Activated B cell treated with CpG ODN at 0.5 μM for 24 hours (primary cell): ENCODE data around the gene ADARB2. TPM values are rescaled to one million over a fixed set of nuclear protein-coding genes. Genes with fewer than 3 reads are reported as not detected.
A peak's percentile ranks its signal among the peaks of the same experiment; 100 is the strongest.

Experiments used
- ATAC-seq: fragments of 200-7000 bp; cut with Tn5 transposase; one replicate; pipeline ENCODE4 v1.10.0; 2021; ENCODE audit warnings: low read depth, mild to moderate bottlenecking, moderate library complexity
- CTCF ChIA-PET: fragments of 350-600 bp; sonication (Branson Sonifier 250); formaldehyde crosslinking; loops from one replicate; lab custom pipeline; 2021; ENCODE audit warnings: antibody characterized with exemption; lab: Charles Lee
- POLR2A ChIA-PET: fragments of 350-600 bp; sonication (Branson Sonifier 250); formaldehyde crosslinking; loops from one replicate; lab custom pipeline; 2021; ENCODE audit warnings: antibody characterized with exemption; lab: Charles Lee
- DNase-seq: peaks from one replicate; pipeline ENCODE4 v3.0.0; 2022
- H3K27ac Mint-ChIP-seq: one replicate; pipeline ENCODE4 v1.8.0; 2020; ENCODE audit warnings: mixed read lengths
- H3K27me3 Mint-ChIP-seq: one replicate; pipeline ENCODE4 v1.8.0; 2021; ENCODE audit warnings: mixed read lengths
- H3K36me3 Mint-ChIP-seq: one replicate; pipeline ENCODE4 v1.8.0; 2021; ENCODE audit warnings: low read depth, mixed read lengths
- H3K4me1 Mint-ChIP-seq: one replicate; pipeline ENCODE4 v1.8.0; 2021; ENCODE audit warnings: mixed read lengths
- H3K4me3 Mint-ChIP-seq: one replicate; pipeline ENCODE4 v1.8.0; 2020; ENCODE audit warnings: mild to moderate bottlenecking, mixed read lengths
- H3K9me3 Mint-ChIP-seq: one replicate; pipeline ENCODE4 v1.8.0; 2020; ENCODE audit warnings: mixed read lengths
- intact Hi-C: fragments of 100-400 bp; cut with micrococcal nuclease; formaldehyde crosslinking; loops from one replicate; pipeline ENCODE4 v1.15.1; 2024
- total RNA-seq: library from RNA; stranded (reverse); gene quantifications from 2 replicates; pipeline ENCODE4 v1.2.3, GENCODE V29; 2022
- TF ChIP-seq, protein P1 (sequence below): fragments of 200-600 bp; IDR thresholded peaks from one replicate; pipeline ENCODE4 v1.8.0; 2022; ENCODE audit warnings: antibody characterized with exemption, mild to moderate bottlenecking

Gene ADARB2
- total RNA-seq, 1 donor from 2014 or later = 0.11 TPM

DNA sequence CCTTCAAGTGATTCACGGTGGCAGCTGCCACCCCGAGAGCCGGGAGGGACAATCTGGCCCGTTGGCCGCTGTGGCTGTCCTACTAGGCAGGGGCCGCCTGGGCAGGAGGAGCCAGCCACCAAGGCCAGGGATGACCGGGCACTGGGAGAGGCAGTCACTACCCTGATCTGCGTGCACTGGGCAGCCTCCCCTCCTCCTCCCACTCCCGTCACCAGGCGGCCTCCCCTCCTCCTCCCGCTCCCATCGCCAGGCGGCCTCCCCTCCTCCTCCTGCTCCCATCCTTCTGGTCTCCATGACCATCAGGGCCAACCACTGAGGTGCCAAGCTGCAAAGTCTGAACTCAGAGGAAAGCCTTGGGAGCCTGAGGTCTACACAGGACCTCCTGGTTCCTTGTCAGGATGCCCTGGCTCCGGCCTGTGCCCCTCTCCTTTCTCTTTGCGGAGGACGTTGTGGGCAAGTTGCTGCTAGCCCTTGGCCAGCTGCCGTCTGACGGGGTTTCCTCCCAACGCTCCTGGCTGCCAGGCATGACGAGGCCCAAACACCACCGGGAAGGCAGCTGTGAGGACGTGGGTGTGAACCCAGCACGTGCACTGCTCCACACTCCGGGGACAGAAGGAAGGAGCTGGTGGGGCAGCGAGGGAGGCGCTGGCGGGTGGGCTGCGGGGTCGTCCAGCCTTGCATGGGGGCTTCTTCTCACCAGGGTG, 550.0 kb downstream of the ADARB2 start:
- DNase-seq (peak; percentile 13), ATAC-seq (no peak)
- H3K4me3 Mint-ChIP-seq = no peak overlapping the region
- ChIA-PET POLR2A (no interaction called here), CTCF (no interaction called here)
- no peaks in the 10 kb centered on the region for H3K9me3 Mint-ChIP-seq
- peaks cover 5% of the 10 kb centered on the region for H3K27me3 Mint-ChIP-seq
- no peak overlapping the region for H3K27ac Mint-ChIP-seq
- no peaks in the 10 kb centered on the region for H3K36me3 Mint-ChIP-seq
- TF ChIP-seq, protein P1, sequence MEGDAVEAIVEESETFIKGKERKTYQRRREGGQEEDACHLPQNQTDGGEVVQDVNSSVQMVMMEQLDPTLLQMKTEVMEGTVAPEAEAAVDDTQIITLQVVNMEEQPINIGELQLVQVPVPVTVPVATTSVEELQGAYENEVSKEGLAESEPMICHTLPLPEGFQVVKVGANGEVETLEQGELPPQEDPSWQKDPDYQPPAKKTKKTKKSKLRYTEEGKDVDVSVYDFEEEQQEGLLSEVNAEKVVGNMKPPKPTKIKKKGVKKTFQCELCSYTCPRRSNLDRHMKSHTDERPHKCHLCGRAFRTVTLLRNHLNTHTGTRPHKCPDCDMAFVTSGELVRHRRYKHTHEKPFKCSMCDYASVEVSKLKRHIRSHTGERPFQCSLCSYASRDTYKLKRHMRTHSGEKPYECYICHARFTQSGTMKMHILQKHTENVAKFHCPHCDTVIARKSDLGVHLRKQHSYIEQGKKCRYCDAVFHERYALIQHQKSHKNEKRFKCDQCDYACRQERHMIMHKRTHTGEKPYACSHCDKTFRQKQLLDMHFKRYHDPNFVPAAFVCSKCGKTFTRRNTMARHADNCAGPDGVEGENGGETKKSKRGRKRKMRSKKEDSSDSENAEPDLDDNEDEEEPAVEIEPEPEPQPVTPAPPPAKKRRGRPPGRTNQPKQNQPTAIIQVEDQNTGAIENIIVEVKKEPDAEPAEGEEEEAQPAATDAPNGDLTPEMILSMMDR = no peak
- H3K4me1 Mint-ChIP-seq = no peaks in the 10 kb centered on the region
- intact Hi-C loops = no loop called here

DNA sequence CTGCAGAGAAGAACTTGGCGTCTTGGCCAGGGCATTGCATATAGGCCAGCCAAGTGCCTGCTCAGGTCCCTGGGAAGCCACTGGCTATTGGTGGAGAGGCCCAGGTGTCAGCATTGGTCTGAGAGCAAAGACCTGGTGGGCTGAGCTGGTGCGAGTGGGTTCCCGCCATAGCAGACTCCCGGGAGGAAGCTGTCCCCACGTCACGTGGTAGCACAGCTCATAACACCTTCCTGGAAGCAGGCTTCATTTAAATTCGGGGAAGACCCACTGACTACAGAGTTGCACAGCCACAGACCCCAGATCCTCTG, 550.7 kb downstream of the ADARB2 start:
- ChIA-PET CTCF (no interaction called here), POLR2A (no interaction called here)
- Mint-ChIP-seq H3K4me1 (no peaks in the 10 kb centered on the region), H3K27ac (no peak overlapping the region), H3K36me3 (no peaks in the 10 kb centered on the region), H3K9me3 (no peaks in the 10 kb centered on the region), H3K27me3 (peaks cover 3% of the 10 kb centered on the region), H3K4me3 (no peak overlapping the region)
- TF ChIP-seq, protein P1 = no peak
- ATAC-seq (no peak), DNase-seq (peak; percentile 0)
- intact Hi-C loops = no loop called here

GRCh38 chr10:1185911-1186682, 551.2 kb downstream of the ADARB2 start:
- no peaks in the 10 kb centered on the region for H3K36me3 Mint-ChIP-seq
- ATAC-seq (no peak), DNase-seq (no peak)
- H3K27ac Mint-ChIP-seq = no peak overlapping the region
- peaks cover 3% of the 10 kb centered on the region for H3K27me3 Mint-ChIP-seq
- TF ChIP-seq, protein P1 = no peak
- intact Hi-C loops = no loop called here
- H3K4me3 Mint-ChIP-seq = no peak overlapping the region
- no peaks in the 10 kb centered on the region for H3K4me1 Mint-ChIP-seq
- ChIA-PET CTCF (no interaction called here), POLR2A (no interaction called here)
- no peaks in the 10 kb centered on the region for H3K9me3 Mint-ChIP-seq

DNA sequence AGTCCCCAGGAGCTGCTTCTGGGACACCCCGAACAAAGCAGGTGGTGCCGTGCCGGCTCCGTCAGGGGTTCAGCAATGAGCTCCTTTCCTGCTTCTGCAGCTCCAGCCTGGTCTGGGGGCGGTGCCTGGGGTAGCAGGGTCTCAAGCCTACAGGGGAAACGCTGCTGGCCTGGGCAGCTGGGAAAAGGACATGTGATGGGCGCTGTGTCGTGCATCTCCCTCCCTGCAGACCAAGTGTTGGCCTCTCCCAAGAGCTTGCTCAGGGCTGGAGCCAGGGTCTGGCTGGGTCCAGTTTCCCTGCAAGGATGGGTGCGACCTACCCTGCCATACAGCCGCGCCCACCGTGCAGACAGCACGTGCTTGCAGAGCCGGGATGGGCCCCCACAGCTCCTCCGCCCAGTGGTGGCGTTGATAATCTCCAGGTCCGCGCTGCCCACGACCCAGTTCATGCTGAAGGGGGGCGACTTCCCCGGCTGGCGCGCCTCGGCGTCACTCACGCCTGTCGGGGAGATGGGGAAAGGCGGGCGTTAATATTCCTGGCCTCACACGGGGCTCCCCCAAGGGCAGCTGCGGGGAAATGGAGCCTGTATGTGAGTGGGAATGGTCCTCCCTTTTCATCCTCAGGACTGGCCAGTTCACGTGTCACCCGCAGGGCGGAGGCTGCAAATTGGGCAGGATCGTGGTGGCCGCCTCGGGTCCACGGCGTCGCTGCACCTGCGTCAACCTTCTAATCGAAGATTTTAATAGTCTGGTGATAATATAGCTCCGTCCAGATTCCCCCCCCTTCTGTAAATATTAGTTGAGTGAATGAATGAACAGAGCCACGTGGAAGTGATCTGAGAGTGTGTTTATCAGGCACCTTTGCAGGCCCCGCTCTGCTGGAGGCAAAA, 552.5 kb downstream of the ADARB2 start:
- Mint-ChIP-seq H3K27ac (no peak overlapping the region), H3K4me3 (no peak overlapping the region), H3K36me3 (no peaks in the 10 kb centered on the region), H3K27me3 (peaks cover 3% of the 10 kb centered on the region), H3K9me3 (no peaks in the 10 kb centered on the region), H3K4me1 (no peaks in the 10 kb centered on the region)
- intact Hi-C loops = no loop called here
- ATAC-seq (no peak), DNase-seq (no peak)
- ChIA-PET CTCF (no interaction called here), POLR2A (no interaction called here)
- TF ChIP-seq, protein P1 = no peak

DNA sequence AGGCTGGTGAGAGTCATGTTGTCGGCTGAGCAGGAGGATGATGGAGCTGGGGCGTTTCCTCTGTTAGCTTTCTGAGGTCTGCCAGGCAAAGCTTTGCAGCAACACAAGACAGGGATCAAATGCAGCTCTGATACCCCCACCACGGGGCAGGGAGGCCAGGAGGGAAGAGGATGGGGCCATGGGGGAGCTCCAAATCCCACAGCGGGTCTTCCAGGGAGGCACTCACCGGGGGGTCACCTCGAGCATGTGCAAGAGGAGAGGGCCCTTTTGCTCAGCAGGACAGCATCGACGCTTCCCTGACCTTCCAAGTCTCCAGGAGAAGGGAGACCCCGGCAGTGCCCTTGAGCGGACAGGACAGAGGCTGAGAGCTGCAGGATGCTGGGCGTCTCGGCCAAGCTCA, 553.6 kb downstream of the ADARB2 start:
- no peak overlapping the region for H3K4me3 Mint-ChIP-seq
- H3K36me3 Mint-ChIP-seq = no peaks in the 10 kb centered on the region
- no peaks in the 10 kb centered on the region for H3K4me1 Mint-ChIP-seq
- peaks cover 3% of the 10 kb centered on the region for H3K27me3 Mint-ChIP-seq
- intact Hi-C loops = no loop called here
- TF ChIP-seq, protein P1 = no peak
- POLR2A ChIA-PET = no interaction called here
- no peaks in the 10 kb centered on the region for H3K9me3 Mint-ChIP-seq
- CTCF ChIA-PET = no interaction called here
- H3K27ac Mint-ChIP-seq = no peak overlapping the region
- DNase-seq (no peak), ATAC-seq (no peak)
